AML-193 (cell line): ENCODE results near the gene KLK13.

Source experiments
- DNase-seq, 2 experiments: peaks; one replicate each; lab custom pipeline; 2025; lab: John Stamatoyannopoulos, UW

KLK13 gene

DNA sequence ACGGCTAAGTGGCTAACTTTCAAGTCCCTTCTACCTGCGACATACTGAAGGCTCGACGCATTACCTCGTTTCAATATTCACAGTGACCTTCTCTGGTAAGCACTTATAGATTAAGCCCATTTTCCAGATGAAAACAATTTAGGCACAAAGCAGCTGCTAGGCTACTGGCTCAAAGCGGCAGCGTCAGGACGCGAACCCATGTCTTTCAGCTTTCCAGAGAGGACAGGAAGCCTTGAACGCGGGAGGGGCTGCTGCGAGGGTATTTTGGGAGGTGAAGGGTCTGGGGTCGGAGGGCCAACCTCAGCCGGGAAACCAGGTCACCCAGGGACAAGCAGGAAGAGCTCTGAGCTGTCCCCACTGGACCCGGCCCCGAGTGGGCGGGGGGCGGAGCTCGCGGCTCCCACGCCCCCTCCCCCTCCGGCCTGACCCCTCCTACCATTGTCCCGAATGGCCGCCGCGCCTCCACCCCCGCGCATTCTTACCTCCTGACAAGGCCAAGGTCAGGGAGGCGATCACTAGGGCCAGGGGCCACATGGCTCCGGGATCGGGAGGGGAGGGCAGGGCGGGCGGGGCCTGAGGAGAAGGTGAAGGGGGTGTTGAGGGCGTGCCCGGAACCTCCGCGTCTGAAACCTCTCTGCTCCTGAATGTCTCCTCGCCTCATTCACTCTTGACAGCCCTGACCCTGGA lies at the start of gene KLK13:
KLK13 (minus strand) TSS at position 559 of the 687 bp plus-strand sequence; CDS start at position 534, 25 bp downstream.
- no peak for DNase-seq

GRCh38 chr19:51114087-51114729 lies 49.3 kb upstream of the KLK13 start:
- no peak for DNase-seq

- peak in 1 of 2 experiments; percentile 4 for DNase-seq
Measured at GRCh38 chr19:51111606-51112005, 46.7 kb upstream of the KLK13 start.

DNA sequence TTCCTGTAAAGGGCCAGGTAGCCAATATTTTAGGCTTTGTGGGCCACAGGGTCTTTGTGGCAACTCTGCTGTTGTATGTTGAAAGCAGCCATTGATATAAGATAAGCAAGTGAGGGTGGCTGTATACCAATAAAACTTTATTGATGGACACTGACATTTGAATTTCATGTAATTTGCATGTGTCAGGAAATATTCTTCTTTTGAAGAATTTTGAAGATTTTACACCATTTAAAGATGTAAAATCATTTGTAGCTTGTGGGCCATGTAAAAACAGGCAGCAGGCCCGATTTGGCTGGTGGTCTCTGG lies 45.7 kb upstream of the KLK13 start:
- DNase-seq: no peak

GRCh38 chr19:51108805-51109146 lies 43.9 kb upstream of the KLK13 start:
- no peak for DNase-seq

- peak; percentile 98 for DNase-seq
Measured at GRCh38 chr19:51108066-51108804, 43.3 kb upstream of the KLK13 start, which contains the start of gene CTU1. CTU1 (minus strand) TSS chr19:51108409; CDS start chr19:51104569, 3,840 bp downstream.

- DNase-seq: no peak
Measured at GRCh38 chr19:51107406-51108065, 42.6 kb upstream of the KLK13 start.

DNA sequence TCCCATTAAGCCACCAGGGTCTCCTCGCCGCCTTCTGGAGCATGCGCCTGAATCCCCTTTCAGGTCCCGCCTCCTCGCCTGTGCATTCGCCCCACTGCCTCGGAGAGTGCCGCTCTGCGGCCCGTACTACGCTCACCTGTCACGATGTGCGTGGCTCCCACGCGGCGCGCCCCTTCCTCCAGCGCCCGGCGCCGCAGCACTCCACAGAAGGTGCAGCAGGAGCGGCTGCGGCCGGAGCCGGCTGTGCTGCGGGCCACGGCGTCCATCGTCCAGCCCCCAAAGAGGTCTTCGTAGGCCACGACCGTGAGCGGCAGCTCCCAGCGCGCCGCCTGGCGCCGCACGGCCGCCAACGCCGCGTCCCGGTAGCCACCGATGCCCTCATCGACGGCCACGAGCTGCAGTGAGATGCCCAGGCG lies 39.0 kb upstream of the KLK13 start:
- no peak for DNase-seq

- no peak for DNase-seq
Measured at GRCh38 chr19:51102991-51103390, 38.1 kb upstream of the KLK13 start.

DNA sequence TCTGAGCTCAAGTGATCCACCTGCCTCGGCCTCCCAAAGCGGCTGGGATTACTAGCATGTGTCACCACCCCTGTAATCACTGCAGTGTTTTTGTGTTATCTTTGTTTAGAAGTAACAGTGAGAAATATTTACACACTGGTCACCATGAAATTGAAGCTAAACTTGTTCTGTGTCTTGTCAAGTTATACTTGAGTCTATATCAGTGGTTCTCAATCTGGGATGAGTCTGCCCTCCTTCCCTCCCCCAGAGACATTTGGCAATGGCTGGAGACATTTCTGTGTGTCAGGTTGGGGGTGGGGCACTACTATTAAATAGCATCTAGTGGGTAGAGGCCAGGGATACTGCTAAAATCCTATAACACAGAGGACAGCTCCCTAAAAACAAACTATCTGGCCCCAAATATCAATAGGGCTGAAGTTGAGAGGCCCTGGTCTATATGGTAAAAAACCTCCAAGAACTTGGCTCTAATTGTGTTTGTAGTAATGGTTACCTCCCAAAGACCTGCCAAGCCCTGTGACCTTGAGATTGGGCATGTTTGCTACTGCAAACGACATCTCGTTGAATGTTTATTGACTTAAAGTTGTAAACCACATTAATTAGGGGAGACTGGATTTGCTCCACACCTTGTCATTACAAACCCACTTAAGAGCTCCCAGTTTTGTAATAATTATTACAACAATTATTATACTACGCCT lies 36.4 kb upstream of the KLK13 start:
- DNase-seq: no peak

GRCh38 chr19:51100601-51101000 lies 35.7 kb upstream of the KLK13 start:
- no peak for DNase-seq

GRCh38 chr19:51099047-51099382 lies 34.1 kb upstream of the KLK13 start:
- DNase-seq: no peak

DNA sequence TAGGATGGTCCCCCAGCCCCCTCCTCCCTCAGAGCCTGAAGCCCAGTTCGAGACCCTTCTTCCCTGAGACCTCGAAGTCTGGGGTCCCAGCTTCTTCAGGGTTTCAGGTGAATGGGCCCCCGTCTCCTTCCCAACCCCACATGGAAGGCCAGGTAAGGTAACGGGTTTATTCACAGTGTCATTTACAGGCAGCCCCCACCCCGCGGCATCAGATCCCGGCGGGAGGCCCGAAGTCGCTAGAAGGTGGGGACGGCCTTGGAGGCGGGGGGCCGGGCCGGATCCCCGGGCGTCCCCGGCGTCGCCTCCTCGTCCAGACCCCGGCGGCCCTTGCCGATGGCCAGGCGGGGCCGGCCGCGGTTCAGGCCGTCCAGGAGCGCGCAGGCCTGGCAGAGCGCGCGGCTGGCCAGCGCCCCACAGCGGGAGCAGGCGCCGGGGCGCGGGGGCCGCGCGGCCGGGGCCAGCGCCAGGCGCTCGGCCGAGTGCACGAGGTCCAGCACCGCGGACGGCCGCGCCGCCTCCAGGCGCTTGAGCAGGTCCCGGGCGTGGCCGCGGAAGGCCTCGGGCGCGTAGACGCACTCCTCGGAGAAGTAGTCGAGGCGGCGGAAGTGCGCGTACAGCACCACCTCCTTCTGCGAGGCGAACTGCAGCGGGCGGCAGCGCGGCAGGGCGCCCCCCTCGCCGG lies 33.6 kb upstream of the KLK13 start:
- DNase-seq: no peak

DNA sequence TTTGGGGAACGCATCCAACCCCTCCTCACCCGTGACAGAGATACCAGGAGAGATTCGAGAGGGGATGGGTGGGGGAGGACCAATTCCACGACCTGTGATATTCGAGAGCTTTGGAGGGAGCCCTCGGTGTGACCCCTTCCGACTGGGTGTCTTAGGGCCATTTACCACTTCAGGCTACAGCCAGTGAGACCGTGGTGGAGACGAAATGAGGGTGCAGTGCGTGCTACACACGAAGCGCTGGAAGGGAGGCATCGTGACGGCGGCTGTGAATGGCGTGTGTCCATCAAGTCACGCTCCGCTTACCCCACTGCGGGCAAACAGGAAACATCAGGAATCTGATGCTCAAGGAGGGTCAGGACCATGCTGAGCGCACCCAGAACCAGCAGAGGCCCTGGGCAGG lies 32.9 kb upstream of the KLK13 start:
- DNase-seq: no peak

DNA sequence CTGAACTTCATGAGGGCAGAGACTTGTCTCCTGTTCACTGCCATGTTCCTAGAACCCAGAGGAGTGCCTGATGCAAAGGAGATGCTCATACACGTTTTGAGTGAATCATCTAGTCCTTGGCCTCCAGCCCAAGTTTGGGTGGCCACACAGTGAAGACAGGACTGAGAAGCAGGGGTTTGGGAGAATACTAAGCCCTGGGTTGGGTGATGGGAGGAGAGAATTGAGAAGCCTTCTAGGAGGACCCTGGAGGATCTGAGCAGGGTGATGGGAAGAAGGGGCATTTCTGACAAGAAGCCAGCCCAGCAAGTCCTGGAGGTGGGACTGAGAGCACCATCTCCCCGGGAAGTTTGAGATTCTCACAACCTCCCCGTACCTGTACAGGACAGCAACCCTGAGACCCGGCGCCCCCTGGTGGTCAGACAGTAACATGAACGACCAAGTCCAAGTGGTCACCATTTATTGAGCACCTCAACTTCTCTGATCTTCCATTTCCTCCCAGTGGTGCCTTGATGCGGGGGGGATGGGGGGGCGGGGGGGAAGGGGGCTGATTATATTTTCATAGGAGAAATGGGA lies 32.4 kb upstream of the KLK13 start:
- DNase-seq: peak; percentile 19 to 22

GRCh38 chr19:51096473-51097165 lies 31.7 kb upstream of the KLK13 start:
- peak; percentile 7 to 11 for DNase-seq

GRCh38 chr19:51094696-51095279 lies 29.9 kb upstream of the KLK13 start:
- DNase-seq: no peak

- DNase-seq: no peak
Measured at GRCh38 chr19:51093510-51094345, 28.8 kb upstream of the KLK13 start.

DNA sequence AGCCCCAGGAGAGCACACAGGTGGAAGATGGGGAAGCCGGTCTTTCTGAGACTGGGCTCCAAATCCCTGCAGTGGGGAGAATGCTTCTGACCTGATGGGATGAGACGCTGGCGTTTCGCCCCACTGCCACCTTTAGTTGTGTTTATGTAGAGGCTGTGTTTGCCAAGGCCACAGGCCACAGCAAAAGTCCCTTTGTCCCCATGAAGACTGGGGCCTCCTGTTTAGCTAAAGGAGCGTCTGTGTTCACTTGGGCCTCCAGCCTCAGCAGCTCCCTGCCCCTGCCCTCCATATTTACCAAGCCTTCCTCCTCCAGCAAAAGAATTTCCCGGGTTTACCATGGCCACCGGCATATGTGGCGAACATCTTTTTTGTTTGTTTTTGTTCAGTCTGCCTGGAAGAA lies 28.2 kb upstream of the KLK13 start:
- no peak for DNase-seq
